GM12892 (cell line): ENCODE measurements around the gene CKAP4.

Experiments used
- POLR2A ChIP-seq: IDR thresholded peaks from 2 replicates; pipeline ENCODE4 v1.6.1; 2011; ENCODE audit warnings: low read depth, low read length, control low read depth
- POLR2AphosphoS5 ChIP-seq: IDR thresholded peaks from 2 replicates; pipeline ENCODE4 v1.6.1; 2011; ENCODE audit warnings: low read depth, low read length, control low read depth
- TAF1 ChIP-seq: IDR thresholded peaks from 2 replicates; pipeline ENCODE4 v1.6.1; 2011; ENCODE audit warnings: low read depth, mild to moderate bottlenecking, control low read depth, low read length, borderline replicate concordance

DNA sequence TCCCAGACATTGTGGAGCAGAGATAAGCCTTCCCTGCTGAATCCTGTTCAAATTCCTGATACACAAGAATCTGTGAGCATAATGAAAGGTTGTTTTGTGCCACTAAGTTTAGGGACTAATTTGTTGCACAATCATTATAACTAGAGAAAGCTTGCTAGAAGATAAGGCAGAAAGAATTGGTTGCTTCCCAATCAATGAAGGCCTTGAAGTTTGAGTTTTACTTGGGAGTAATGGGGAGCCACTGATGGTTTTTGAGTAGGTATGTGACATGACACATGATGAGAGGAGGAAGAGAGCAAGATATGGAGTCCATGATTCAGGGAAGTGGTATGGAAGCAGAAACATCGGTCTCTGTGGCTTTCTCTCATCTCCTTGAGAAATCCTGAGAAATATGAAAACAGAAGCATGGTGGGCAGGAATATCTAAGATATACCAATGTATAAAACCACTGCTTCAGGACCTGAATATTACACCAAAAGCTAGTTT, 41.4 kb upstream of the CKAP4 start:
- TF ChIP-seq POLR2A (no peak), POLR2AphosphoS5 (no peak), TAF1 (no peak)
